ENCODE data around the gene RARRES1. TPM values are rescaled to one million over a fixed set of nuclear protein-coding genes. Genes with fewer than 3 reads are reported as not detected.

RARRES1 gene
- total RNA-seq, 1 experiment from 2014 or later = 0.20 TPM

GRCh38 chr3:158658889-158659288 lies 73.4 kb downstream of the RARRES1 start:
- Histone ChIP-seq H3K9me2 (ENCODE audit: insufficient read depth) (no peaks in the 10 kb centered on the region), H4K20me1 (ENCODE audit: insufficient read depth) (no peaks in the 10 kb centered on the region), H3K27me3 (ENCODE audit: insufficient read depth, low read length) (no peaks in the 10 kb centered on the region), H2AFZ (ENCODE audit: low read depth, low read length, poor library complexity, severe bottlenecking) (no peak overlapping the region), H3K79me2 (ENCODE audit: insufficient read depth, low read length) (peaks cover 14% of the 10 kb centered on the region), H3K4me1 (ENCODE audit: control insufficient read depth in 1 of 2, insufficient read depth in 2 of 2, low read length in 2 of 2) (no peaks in the 10 kb centered on the region), H3K9me3 (ENCODE audit: control insufficient read depth in 1 of 2, insufficient read depth in 1 of 2, low read depth in 1 of 2, low read length in 2 of 2) (no peaks in the 10 kb centered on the region), H3K36me3 (ENCODE audit: control insufficient read depth in 1 of 2, insufficient read depth in 2 of 2, low read length in 2 of 2) (peaks cover 36 to 37% of the 10 kb centered on the region in 2 experiments; a peak in 3 of 4 replicates), H3K9ac (ENCODE audit: low read length) (no peak overlapping the region), H3K4me2 (ENCODE audit: low read length) (no peak overlapping the region), H3K4me3 (replicated peaks in 1 of 2; ENCODE audit: low read depth in 1 of 2, low read length in 2 of 2) (no peak overlapping the region), H3K27ac (ENCODE audit: low read depth, low read length) (no peak overlapping the region)
- no peak for TF ChIP-seq EZH2 (IDR thresholded peaks at IDR 0.05)
- TF ChIP-seq SIN3A (IDR thresholded peaks at IDR 0.05; ENCODE audit: low read depth) = no peak
- TF ChIP-seq POLR2A (IDR thresholded peaks at IDR 0.05; ENCODE audit: borderline replicate concordance, extremely low read depth, insufficient read depth, insufficient read length) = no peak
- no peak for TF ChIP-seq ELF1 (IDR thresholded peaks at IDR 0.05; ENCODE audit: borderline replicate concordance, low read depth)
- no peak for TF ChIP-seq ZBTB33 (IDR thresholded peaks at IDR 0.05; ENCODE audit: extremely low read depth, insufficient replicate concordance, low read length)
- ATAC-seq (no peak), DNase-seq (ENCODE audit: low read depth, low spot score) (no peak)
- BruUV-seq (replicated peaks) = no TSS peak
- intact Hi-C loops (cut with micrococcal nuclease) = loop anchor here (1.0 kb wide), 1 partner anchor 130 kb away; no protein-coding TSS in a partner anchor
- ChIA-PET POLR2A (interaction anchor here (1.0 kb wide), 1 partner anchor 15 kb away, joined by 3 read pairs; the partner anchor contains the start of gene GFM1), CTCF (interaction anchor here (0.7 to 2.5 kb wide), 8 partner anchors 11 to 1052 kb away, joined by 4 to 38 read pairs (median 11); partner anchors contain the start of gene GFM1), RAD21 (ENCODE audit: low non-redundant PET in 1 of 2, low total read pairs in 2 of 2, uncharacterized antibody in 2 of 2, unreplicated experiment in 2 of 2) (interaction anchor here (1.3 to 1.6 kb wide), 4 partner anchors 69 to 132 kb away, joined by 3 to 6 read pairs (median 4); no protein-coding TSS in a partner anchor)

DNA sequence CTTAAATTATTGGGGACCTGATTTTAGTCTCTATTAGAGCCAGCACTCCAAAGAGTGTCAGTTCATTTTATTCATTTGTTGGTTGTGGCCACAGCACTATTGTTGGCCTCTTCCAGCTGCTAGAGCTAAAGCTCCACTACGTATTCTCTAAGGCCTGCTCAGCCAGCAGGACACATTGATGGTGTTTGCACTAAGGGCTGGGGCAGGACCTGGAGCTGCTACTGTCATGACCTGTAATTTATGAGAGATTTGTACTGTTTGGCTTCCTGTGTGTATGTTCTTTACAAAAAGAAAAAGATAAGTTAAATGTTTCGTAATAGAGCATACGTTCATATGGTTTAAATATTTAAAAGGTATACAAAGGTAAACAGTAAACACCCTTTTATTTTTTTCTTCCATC lies 79.8 kb downstream of the RARRES1 start:
- Histone ChIP-seq H3K9ac (ENCODE audit: low read length) (no peak overlapping the region), H3K36me3 (ENCODE audit: control insufficient read depth in 1 of 2, insufficient read depth in 2 of 2, low read length in 2 of 2) (peaks cover 26 to 28% of the 10 kb centered on the region in 2 experiments), H3K27ac (ENCODE audit: low read depth, low read length) (no peak overlapping the region), H3K79me2 (ENCODE audit: insufficient read depth, low read length) (peaks cover 40% of the 10 kb centered on the region), H2AFZ (ENCODE audit: low read depth, low read length, poor library complexity, severe bottlenecking) (no peak overlapping the region), H3K4me1 (ENCODE audit: control insufficient read depth in 1 of 2, insufficient read depth in 2 of 2, low read length in 2 of 2) (peaks cover 0 to 8% of the 10 kb centered on the region in 2 experiments; a peak in 1 of 4 replicates), H3K9me2 (ENCODE audit: insufficient read depth) (no peaks in the 10 kb centered on the region), H3K4me3 (replicated peaks in 1 of 2; ENCODE audit: low read depth in 1 of 2, low read length in 2 of 2) (no peak overlapping the region), H3K9me3 (ENCODE audit: control insufficient read depth in 1 of 2, insufficient read depth in 1 of 2, low read depth in 1 of 2, low read length in 2 of 2) (no peaks in the 10 kb centered on the region), H3K4me2 (ENCODE audit: low read length) (no peak overlapping the region), H3K27me3 (ENCODE audit: insufficient read depth, low read length) (no peaks in the 10 kb centered on the region), H4K20me1 (ENCODE audit: insufficient read depth) (peaks cover 3% of the 10 kb centered on the region; the same call in 1 of the 2 replicates)
- no TSS peak for BruUV-seq (replicated peaks)
- POLR2A ChIA-PET = no interaction called here
- ATAC-seq (no peak), DNase-seq (ENCODE audit: low read depth, low spot score) (no peak)
- RAD21 ChIA-PET (ENCODE audit: low non-redundant PET in 1 of 2, low total read pairs in 2 of 2, uncharacterized antibody in 2 of 2, unreplicated experiment in 2 of 2) = no interaction called here
- CTCF ChIA-PET = interaction anchor here (0.6 kb wide), 1 partner anchor 139 kb away, joined by 3 read pairs; no protein-coding TSS in a partner anchor
- intact Hi-C loops (cut with micrococcal nuclease) = no loop called here
- TF ChIP-seq CBX3 (IDR thresholded peaks at IDR 0.05; ENCODE audit: low read depth) (no peak), ZFX (IDR thresholded peaks at IDR 0.05) (no peak), TCF7L2 (IDR thresholded peaks at IDR 0.05; ENCODE audit: borderline replicate concordance, extremely low read depth, insufficient read depth, insufficient read length) (no peak), FOSL1 (IDR thresholded peaks at IDR 0.05; ENCODE audit: low read depth) (no peak), EGR1 (IDR thresholded peaks at IDR 0.05; ENCODE audit: low read depth) (no peak), ZBTB33 (IDR thresholded peaks at IDR 0.05; ENCODE audit: extremely low read depth, insufficient replicate concordance, low read length) (no peak), RAD21 (IDR thresholded peaks at IDR 0.05; ENCODE audit: low read depth) (no peak), POLR2AphosphoS5 (IDR thresholded peaks at IDR 0.05; ENCODE audit: low read depth, low read length) (no peak), SP1 (IDR thresholded peaks at IDR 0.05; ENCODE audit: low read depth) (no peak), SRF (IDR thresholded peaks at IDR 0.05; ENCODE audit: low read depth) (no peak), CEBPB (IDR thresholded peaks at IDR 0.05; ENCODE audit: low read depth) (no peak), ATF3 (IDR thresholded peaks at IDR 0.05) (no peak), ELF1 (IDR thresholded peaks at IDR 0.05; ENCODE audit: borderline replicate concordance, low read depth) (no peak)
- TF ChIP-seq, protein P1, sequence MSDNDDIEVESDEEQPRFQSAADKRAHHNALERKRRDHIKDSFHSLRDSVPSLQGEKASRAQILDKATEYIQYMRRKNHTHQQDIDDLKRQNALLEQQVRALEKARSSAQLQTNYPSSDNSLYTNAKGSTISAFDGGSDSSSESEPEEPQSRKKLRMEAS (IDR thresholded peaks at IDR 0.05) = no peak

Measured in HCT116 (cell line).